Parathyroid adenoma (tissue), 2 donors: ENCODE data around the gene CNKSR2.

ENCODE experiments used
- H2AFZ ChIP-seq: fragments of 300-600 bp; sonication (generic); one replicate; pipeline ENCODE4 v1.7.0; 2017; ENCODE audit warnings: antibody characterized with exemption, mild to moderate bottlenecking
- H3K27ac ChIP-seq: fragments of 300-600 bp; sonication (generic); one replicate; pipeline ENCODE4 v1.7.0; 2017
- H3K27me3 ChIP-seq: fragments of 300-600 bp; sonication (generic); one replicate; pipeline ENCODE4 v1.7.0; 2017; ENCODE audit warnings: low read length; ENCODE audit not compliant: control insufficient read depth, insufficient read depth
- H3K36me3 ChIP-seq: fragments of 300-600 bp; sonication (generic); one replicate; pipeline ENCODE4 v1.7.0; 2017; ENCODE audit warnings: low read length; ENCODE audit not compliant: control insufficient read depth, insufficient read depth
- H3K4me1 ChIP-seq: fragments of 300-600 bp; sonication (generic); one replicate; pipeline ENCODE4 v1.7.0; 2017; ENCODE audit warnings: control low read depth
- H3K4me2 ChIP-seq: fragments of 300-600 bp; sonication (generic); one replicate; pipeline ENCODE4 v1.7.0; 2017; ENCODE audit warnings: low read length
- H3K4me3 ChIP-seq: fragments of 300-600 bp; sonication (generic); one replicate; pipeline ENCODE4 v1.7.0; 2017; ENCODE audit warnings: low read depth, low read length
- H3K79me2 ChIP-seq: fragments of 300-600 bp; sonication (generic); one replicate; pipeline ENCODE4 v1.7.0; 2017; ENCODE audit warnings: control low read depth
- H3K9ac ChIP-seq: fragments of 300-600 bp; sonication (generic); one replicate; pipeline ENCODE4 v1.7.0; 2017; ENCODE audit warnings: mild to moderate bottlenecking
- H3K9me3 ChIP-seq: fragments of 300-600 bp; sonication (generic); one replicate; pipeline ENCODE4 v1.7.0; 2017; ENCODE audit warnings: low read length; ENCODE audit not compliant: control insufficient read depth
- TF ChIP-seq, protein P1 (sequence below): fragments of 300-600 bp; sonication (generic); IDR thresholded peaks from one replicate; pipeline ENCODE4 v1.7.0; 2017; ENCODE audit warnings: antibody characterized with exemption, mild to moderate bottlenecking
- donor health status: primary hyperparathyroidism.

CNKSR2 gene

DNA sequence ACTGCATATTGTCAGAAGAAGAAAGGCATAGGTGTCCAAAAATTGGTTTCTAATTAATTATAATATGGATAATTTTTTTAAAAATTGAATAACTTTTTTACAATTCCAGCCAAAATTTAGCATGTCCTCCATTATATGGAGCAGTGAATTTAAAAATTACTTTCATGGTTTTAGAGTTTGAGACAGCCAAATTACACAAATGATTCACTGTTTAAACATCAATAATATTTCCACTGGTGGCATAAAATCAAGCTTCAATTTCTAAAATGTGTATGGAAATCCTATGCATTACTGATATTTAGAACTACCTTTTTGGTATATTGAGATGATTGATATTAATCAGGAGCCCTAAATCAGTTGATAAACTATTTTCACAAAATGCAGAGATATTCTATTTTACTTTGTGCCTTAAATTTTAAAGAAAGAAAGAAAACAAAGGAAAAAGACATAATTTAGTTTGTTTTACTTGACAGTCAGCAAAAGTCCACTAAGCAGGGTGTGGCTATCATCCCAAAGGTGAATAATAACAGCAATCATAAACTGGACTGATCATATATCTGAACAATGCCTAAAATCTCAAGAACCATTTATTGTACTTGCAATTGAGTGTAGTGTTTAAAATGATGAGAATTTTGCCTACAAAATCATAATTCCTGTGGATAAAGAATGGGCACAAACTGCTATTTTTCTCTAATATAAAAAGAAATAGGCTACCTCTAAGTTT is 249.7 kb downstream of the CNKSR2 start:
- Histone ChIP-seq H3K27ac (no peak overlapping the region), H3K27me3 (no peaks in the 10 kb centered on the region), H3K4me2 (no peak overlapping the region), H3K79me2 (no peaks in the 10 kb centered on the region), H3K36me3 (no peaks in the 10 kb centered on the region), H3K4me3 (no peak overlapping the region), H2AFZ (no peak overlapping the region), H3K9me3 (no peaks in the 10 kb centered on the region), H3K9ac (no peak overlapping the region), H3K4me1 (peaks cover 3% of the 10 kb centered on the region)
- TF ChIP-seq, protein P1, sequence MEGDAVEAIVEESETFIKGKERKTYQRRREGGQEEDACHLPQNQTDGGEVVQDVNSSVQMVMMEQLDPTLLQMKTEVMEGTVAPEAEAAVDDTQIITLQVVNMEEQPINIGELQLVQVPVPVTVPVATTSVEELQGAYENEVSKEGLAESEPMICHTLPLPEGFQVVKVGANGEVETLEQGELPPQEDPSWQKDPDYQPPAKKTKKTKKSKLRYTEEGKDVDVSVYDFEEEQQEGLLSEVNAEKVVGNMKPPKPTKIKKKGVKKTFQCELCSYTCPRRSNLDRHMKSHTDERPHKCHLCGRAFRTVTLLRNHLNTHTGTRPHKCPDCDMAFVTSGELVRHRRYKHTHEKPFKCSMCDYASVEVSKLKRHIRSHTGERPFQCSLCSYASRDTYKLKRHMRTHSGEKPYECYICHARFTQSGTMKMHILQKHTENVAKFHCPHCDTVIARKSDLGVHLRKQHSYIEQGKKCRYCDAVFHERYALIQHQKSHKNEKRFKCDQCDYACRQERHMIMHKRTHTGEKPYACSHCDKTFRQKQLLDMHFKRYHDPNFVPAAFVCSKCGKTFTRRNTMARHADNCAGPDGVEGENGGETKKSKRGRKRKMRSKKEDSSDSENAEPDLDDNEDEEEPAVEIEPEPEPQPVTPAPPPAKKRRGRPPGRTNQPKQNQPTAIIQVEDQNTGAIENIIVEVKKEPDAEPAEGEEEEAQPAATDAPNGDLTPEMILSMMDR, result no peak

DNA sequence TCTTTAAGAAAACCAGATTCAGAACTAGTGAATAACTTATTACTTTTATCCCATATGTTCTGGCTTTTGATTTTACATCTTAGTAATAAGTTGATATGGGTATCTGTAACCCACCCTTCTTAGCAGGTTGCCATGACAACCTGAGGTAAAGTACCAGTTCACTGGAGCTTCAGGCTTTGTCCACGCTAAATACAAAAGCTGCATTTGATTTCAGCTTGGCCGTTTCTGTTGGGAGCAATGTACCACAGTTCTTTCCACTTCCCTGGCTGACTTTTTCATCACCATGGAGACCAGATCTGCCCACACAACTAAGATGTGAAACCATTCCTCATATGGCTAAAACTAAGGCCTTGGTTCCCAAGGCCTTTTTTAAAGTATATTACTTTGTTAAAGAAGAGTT is 257.8 kb downstream of the CNKSR2 start:
- no peaks in the 10 kb centered on the region for H3K9me3 ChIP-seq
- H3K36me3 ChIP-seq, result no peaks in the 10 kb centered on the region
- H3K4me1 ChIP-seq, result no peaks in the 10 kb centered on the region
- H3K79me2 ChIP-seq, result no peaks in the 10 kb centered on the region
- no peak overlapping the region for H3K9ac ChIP-seq
- no peak overlapping the region for H3K4me2 ChIP-seq
- H3K4me3 ChIP-seq, result no peak overlapping the region
- H3K27ac ChIP-seq, result no peak overlapping the region
- no peaks in the 10 kb centered on the region for H3K27me3 ChIP-seq
- H2AFZ ChIP-seq, result no peak overlapping the region
- TF ChIP-seq, protein P1, result no peak

DNA sequence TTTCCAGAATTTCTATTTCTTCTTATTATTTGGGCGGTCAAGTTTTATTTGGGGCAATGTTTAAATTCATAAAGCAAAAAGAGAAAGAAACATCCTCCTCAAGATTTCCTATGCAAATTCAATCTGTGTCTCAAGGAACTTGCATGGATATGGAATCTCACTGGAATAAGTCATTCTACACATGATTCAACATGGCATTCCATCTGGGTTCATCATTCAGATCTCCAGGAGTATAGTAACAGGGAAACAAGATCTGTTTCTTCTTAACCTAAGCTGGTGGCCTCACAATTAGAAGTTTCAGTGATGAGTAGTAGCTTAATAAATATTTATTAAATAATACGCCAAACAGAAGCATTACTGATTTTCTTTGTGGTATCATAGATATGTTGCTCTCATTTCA is 264.1 kb downstream of the CNKSR2 start:
- Histone ChIP-seq H3K9ac (no peak overlapping the region), H3K4me2 (no peak overlapping the region), H3K27me3 (no peaks in the 10 kb centered on the region), H3K9me3 (no peaks in the 10 kb centered on the region), H3K4me3 (no peak overlapping the region), H3K27ac (no peak overlapping the region), H3K4me1 (no peaks in the 10 kb centered on the region), H3K36me3 (no peaks in the 10 kb centered on the region), H3K79me2 (no peaks in the 10 kb centered on the region), H2AFZ (no peak overlapping the region)
- TF ChIP-seq, protein P1, result no peak

DNA sequence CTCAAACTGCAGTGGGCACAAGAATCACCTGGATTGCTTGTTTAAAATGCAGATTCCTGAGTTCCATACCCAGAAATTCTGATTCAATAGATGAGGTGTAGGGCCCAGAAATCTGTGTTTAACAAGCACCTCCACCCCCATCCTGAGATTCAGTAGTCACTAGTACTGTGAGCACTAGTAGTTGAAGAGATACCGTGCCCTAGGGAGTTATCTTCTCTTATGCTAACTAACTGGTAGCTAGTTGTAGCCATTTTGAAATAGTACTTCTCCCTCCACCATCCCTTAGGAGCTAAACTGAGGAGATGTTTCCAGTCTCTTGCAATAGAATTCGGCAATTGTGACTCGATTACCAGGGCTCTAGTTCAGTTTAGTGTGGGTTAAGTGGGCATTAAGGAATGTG is 265.6 kb downstream of the CNKSR2 start:
- Histone ChIP-seq H3K4me1 (no peaks in the 10 kb centered on the region), H3K27me3 (no peaks in the 10 kb centered on the region), H3K36me3 (no peaks in the 10 kb centered on the region), H3K4me2 (no peak overlapping the region), H3K9me3 (no peaks in the 10 kb centered on the region), H3K27ac (no peak overlapping the region), H3K79me2 (no peaks in the 10 kb centered on the region), H2AFZ (no peak overlapping the region), H3K4me3 (no peak overlapping the region), H3K9ac (no peak overlapping the region)
- TF ChIP-seq, protein P1, result no peak

DNA sequence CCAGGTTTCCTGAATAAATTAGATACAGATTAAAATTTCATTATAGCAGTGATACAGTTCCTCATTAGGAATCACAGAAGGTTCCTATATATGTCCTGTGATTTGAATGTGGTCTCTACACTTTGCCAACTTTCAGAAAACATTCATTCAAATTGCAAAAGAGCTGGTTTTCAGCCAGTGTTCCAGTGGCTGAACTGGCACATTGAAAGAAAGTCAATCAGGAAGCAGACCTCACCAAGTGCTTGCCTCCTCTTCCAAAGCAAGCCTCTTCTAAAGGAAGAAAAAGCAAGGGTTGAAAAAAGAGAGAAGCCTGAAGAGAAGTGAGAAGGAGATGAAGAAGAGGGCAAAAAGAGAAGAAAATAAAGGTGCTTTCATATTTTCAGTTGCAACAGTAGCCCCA is 271.2 kb downstream of the CNKSR2 start:
- no peaks in the 10 kb centered on the region for H3K9me3 ChIP-seq
- H3K4me2 ChIP-seq, result no peak overlapping the region
- TF ChIP-seq, protein P1, result no peak
- no peaks in the 10 kb centered on the region for H3K36me3 ChIP-seq
- H3K4me3 ChIP-seq, result no peak overlapping the region
- H3K79me2 ChIP-seq, result no peaks in the 10 kb centered on the region
- H3K9ac ChIP-seq, result no peak overlapping the region
- H3K27me3 ChIP-seq, result no peaks in the 10 kb centered on the region
- H2AFZ ChIP-seq, result no peak overlapping the region
- no peak overlapping the region for H3K27ac ChIP-seq
- no peaks in the 10 kb centered on the region for H3K4me1 ChIP-seq
